ENCODE measurements around the gene BRSK2.
"Not testable (repeated sequence)": the region's sequence is repeated elsewhere in the genome, so short reads cannot be mapped to it uniquely, and the experiment has no call there.

Gene BRSK2

GRCh38 chr11:1389932-1390568 lies at the start of gene BRSK2:
BRSK2 (plus strand) TSS chr11:1389934; CDS start chr11:1390285, 351 bp downstream.
- no peak for DNase-seq

- DNase-seq: no peak
Measured at GRCh38 chr11:1340111-1340510, 49.6 kb upstream of the BRSK2 start.

GRCh38 chr11:1341226-1341625 lies 48.5 kb upstream of the BRSK2 start:
- not testable (repeated sequence) for DNase-seq

- DNase-seq: no peak
Measured at GRCh38 chr11:1341928-1342524, 47.7 kb upstream of the BRSK2 start.

GRCh38 chr11:1342946-1343345 lies 46.8 kb upstream of the BRSK2 start:
- no peak for DNase-seq

GRCh38 chr11:1343391-1344055 lies 46.2 kb upstream of the BRSK2 start:
- no peak for DNase-seq

- DNase-seq: no peak
Measured at GRCh38 chr11:1344056-1344635, 45.6 kb upstream of the BRSK2 start.

GRCh38 chr11:1345737-1346513 lies 43.8 kb upstream of the BRSK2 start:
- DNase-seq: no peak

- DNase-seq: no peak
Measured at GRCh38 chr11:1346669-1347390, 42.9 kb upstream of the BRSK2 start.

GRCh38 chr11:1347411-1347999 lies 42.2 kb upstream of the BRSK2 start:
- DNase-seq: not testable (repeated sequence)

GRCh38 chr11:1348146-1348795 lies 41.5 kb upstream of the BRSK2 start:
- no peak for DNase-seq

GRCh38 chr11:1348796-1349326 lies 40.9 kb upstream of the BRSK2 start:
- no peak for DNase-seq

- no peak for DNase-seq
Measured at GRCh38 chr11:1349327-1350041, 40.2 kb upstream of the BRSK2 start.

GRCh38 chr11:1350086-1350725 lies 39.5 kb upstream of the BRSK2 start:
- DNase-seq: no peak

GRCh38 chr11:1351278-1351937 lies 38.3 kb upstream of the BRSK2 start:
- DNase-seq: no peak

GRCh38 chr11:1352696-1353382 lies 36.9 kb upstream of the BRSK2 start:
- DNase-seq: no peak

GRCh38 chr11:1353383-1354124 lies 36.2 kb upstream of the BRSK2 start:
- DNase-seq: no peak

Measured in CD4-positive, alpha-beta T cell treated with Interferon alpha-2 for 1 hour (primary cell).